Endothelial cell of umbilical vein (primary cell): ENCODE results near the gene REL.

ENCODE experiments used
- EZH2 ChIP-seq: IDR thresholded peaks from 2 replicates; pipeline ENCODE4 v1.6.1; 2012; ENCODE audit warnings: borderline replicate concordance, low read depth, mild to moderate bottlenecking, moderate library complexity, low read length, inconsistent platforms; ENCODE audit not compliant: severe bottlenecking
- TF ChIP-seq, protein P1 (sequence below), 2 donors: IDR thresholded peaks; 1 replicate in 1 of 2; 2 replicates in 1 of 2; pipeline ENCODE4 v1.5.1; 2011; ENCODE audit warnings: low read length in 2 of 2, mild to moderate bottlenecking in 2 of 2, moderate library complexity in 2 of 2, control low read depth in 1 of 2, inconsistent platforms in 1 of 2, low read depth in 1 of 2; ENCODE audit not compliant: insufficient read depth in 1 of 2; ENCODE audit errors: extremely low read depth in 1 of 2

DNA sequence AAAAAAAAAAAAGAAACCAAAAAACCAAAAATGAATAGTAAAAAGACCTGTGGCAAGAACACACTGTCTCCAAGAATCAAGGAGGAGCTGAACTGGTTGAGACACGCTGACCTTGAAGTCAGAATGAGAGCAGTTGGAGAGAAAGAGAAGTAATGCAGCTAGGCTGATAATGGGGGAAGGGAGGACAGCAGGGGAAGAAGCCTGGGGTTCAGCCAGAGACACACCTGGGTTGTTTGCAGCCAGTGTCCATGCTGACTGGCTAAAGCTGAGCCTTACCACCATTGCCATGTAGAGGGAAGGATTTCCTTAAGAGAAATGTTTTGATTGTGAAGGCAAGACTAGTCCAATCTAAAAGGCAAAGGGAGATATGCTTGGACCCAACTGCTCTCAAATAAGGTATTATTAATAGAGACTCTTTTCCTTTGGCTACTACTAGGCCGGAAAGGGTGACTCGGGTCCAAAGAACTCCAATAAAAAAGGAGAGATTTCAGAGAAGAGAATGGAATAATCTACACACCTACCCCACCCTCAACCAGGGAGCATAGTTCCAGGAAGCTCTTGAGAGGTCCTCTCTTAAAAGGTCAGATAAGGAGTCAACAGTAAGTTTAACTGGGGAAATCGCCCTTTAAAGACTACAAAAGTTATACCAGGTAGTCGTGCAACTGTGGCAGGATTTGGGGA is 25.2 kb upstream of the REL start:
- no peak for TF ChIP-seq EZH2
- TF ChIP-seq, protein P1, sequence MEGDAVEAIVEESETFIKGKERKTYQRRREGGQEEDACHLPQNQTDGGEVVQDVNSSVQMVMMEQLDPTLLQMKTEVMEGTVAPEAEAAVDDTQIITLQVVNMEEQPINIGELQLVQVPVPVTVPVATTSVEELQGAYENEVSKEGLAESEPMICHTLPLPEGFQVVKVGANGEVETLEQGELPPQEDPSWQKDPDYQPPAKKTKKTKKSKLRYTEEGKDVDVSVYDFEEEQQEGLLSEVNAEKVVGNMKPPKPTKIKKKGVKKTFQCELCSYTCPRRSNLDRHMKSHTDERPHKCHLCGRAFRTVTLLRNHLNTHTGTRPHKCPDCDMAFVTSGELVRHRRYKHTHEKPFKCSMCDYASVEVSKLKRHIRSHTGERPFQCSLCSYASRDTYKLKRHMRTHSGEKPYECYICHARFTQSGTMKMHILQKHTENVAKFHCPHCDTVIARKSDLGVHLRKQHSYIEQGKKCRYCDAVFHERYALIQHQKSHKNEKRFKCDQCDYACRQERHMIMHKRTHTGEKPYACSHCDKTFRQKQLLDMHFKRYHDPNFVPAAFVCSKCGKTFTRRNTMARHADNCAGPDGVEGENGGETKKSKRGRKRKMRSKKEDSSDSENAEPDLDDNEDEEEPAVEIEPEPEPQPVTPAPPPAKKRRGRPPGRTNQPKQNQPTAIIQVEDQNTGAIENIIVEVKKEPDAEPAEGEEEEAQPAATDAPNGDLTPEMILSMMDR (IDR thresholded peaks at IDR 0.05; ENCODE audit: extremely low read depth in 1 of 2, insufficient read depth in 1 of 2, low read depth in 1 of 2, low read length in 2 of 2), result no peak
